ENCODE measurements around the gene BEND7. TPM values are rescaled to one million over a fixed set of nuclear protein-coding genes. Genes with fewer than 3 reads are reported as not detected.
A peak's percentile ranks its signal among the peaks of the same experiment; 100 is the strongest.

BEND7 gene
- total RNA-seq, 1 donor from 2014 or later, result not detected

- no peaks in the 10 kb centered on the region for H3K36me3 Mint-ChIP-seq (ENCODE audit: low read depth)
Observed at GRCh38 chr10:13489035-13489599, 39.7 kb downstream of the BEND7 start.

GRCh38 chr10:13485623-13486022 lies 43.2 kb downstream of the BEND7 start:
- no peaks in the 10 kb centered on the region for H3K4me1 Mint-ChIP-seq (ENCODE audit: low read depth)
- intact Hi-C loops (cut with micrococcal nuclease), result no loop called here
- H3K36me3 Mint-ChIP-seq (ENCODE audit: low read depth), result no peaks in the 10 kb centered on the region
- no peak overlapping the region for H3K4me3 Mint-ChIP-seq
- no peaks in the 10 kb centered on the region for H3K9me3 Mint-ChIP-seq
- no peak overlapping the region for H3K27ac Mint-ChIP-seq
- DNase-seq (ENCODE audit: low spot score), result no peak
- peaks cover 17% of the 10 kb centered on the region for H3K27me3 Mint-ChIP-seq (ENCODE audit: insufficient read depth)

More at GRCh38 chr10:13489035-13489599, 39.7 kb downstream of the BEND7 start:
- H3K4me3 Mint-ChIP-seq, result no peak overlapping the region
- DNase-seq (ENCODE audit: low spot score), result no peak
- H3K9me3 Mint-ChIP-seq, result no peaks in the 10 kb centered on the region
- no peak overlapping the region for H3K27ac Mint-ChIP-seq
- intact Hi-C loops (cut with micrococcal nuclease), result no loop called here
- peaks cover 10% of the 10 kb centered on the region for H3K27me3 Mint-ChIP-seq (ENCODE audit: insufficient read depth)
- H3K4me1 Mint-ChIP-seq (ENCODE audit: low read depth), result no peaks in the 10 kb centered on the region

- no peaks in the 10 kb centered on the region for H3K4me1 Mint-ChIP-seq (ENCODE audit: low read depth)
- H3K9me3 Mint-ChIP-seq, result no peaks in the 10 kb centered on the region
- H3K36me3 Mint-ChIP-seq (ENCODE audit: low read depth), result no peaks in the 10 kb centered on the region
- no peak for DNase-seq (ENCODE audit: low spot score)
- intact Hi-C loops (cut with micrococcal nuclease), result no loop called here
- H3K27ac Mint-ChIP-seq, result no peak overlapping the region
- peaks cover 16% of the 10 kb centered on the region for H3K27me3 Mint-ChIP-seq (ENCODE audit: insufficient read depth)
- no peak overlapping the region for H3K4me3 Mint-ChIP-seq
Observed at GRCh38 chr10:13483951-13484350, 44.9 kb downstream of the BEND7 start.

GRCh38 chr10:13483073-13483472 lies 45.7 kb downstream of the BEND7 start:
- DNase-seq (ENCODE audit: low spot score), result no peak
- no peak overlapping the region for H3K27ac Mint-ChIP-seq
- H3K27me3 Mint-ChIP-seq (ENCODE audit: insufficient read depth), result peaks cover 16% of the 10 kb centered on the region
- H3K4me3 Mint-ChIP-seq, result no peak overlapping the region
- intact Hi-C loops (cut with micrococcal nuclease), result no loop called here
- no peaks in the 10 kb centered on the region for H3K4me1 Mint-ChIP-seq (ENCODE audit: low read depth)
- H3K36me3 Mint-ChIP-seq (ENCODE audit: low read depth), result no peaks in the 10 kb centered on the region
- H3K9me3 Mint-ChIP-seq, result no peaks in the 10 kb centered on the region

- DNase-seq (ENCODE audit: low spot score), result no peak
- peaks cover 19% of the 10 kb centered on the region for H3K27me3 Mint-ChIP-seq (ENCODE audit: insufficient read depth)
- no peaks in the 10 kb centered on the region for H3K9me3 Mint-ChIP-seq
- H3K4me1 Mint-ChIP-seq (ENCODE audit: low read depth), result no peaks in the 10 kb centered on the region
- H3K4me3 Mint-ChIP-seq, result no peak overlapping the region
- H3K36me3 Mint-ChIP-seq (ENCODE audit: low read depth), result no peaks in the 10 kb centered on the region
- intact Hi-C loops (cut with micrococcal nuclease), result no loop called here
- no peak overlapping the region for H3K27ac Mint-ChIP-seq
Observed at GRCh38 chr10:13481690-13482089, 47.1 kb downstream of the BEND7 start.

- Mint-ChIP-seq H3K9me3 (no peaks in the 10 kb centered on the region), H3K27me3 (ENCODE audit: insufficient read depth) (peaks cover 4% of the 10 kb centered on the region), H3K4me1 (ENCODE audit: low read depth) (no peaks in the 10 kb centered on the region), H3K27ac (no peak overlapping the region), H3K4me3 (no peak overlapping the region), H3K36me3 (ENCODE audit: low read depth) (no peaks in the 10 kb centered on the region)
- DNase-seq (ENCODE audit: low spot score), result no peak
- intact Hi-C loops (cut with micrococcal nuclease), result no loop called here
Observed at GRCh38 chr10:13475124-13475523, 53.7 kb downstream of the BEND7 start.

- Mint-ChIP-seq H3K4me1 (ENCODE audit: low read depth) (no peaks in the 10 kb centered on the region), H3K27me3 (ENCODE audit: insufficient read depth) (peaks cover 3% of the 10 kb centered on the region), H3K27ac (no peak overlapping the region), H3K4me3 (no peak overlapping the region), H3K9me3 (no peaks in the 10 kb centered on the region), H3K36me3 (ENCODE audit: low read depth) (no peaks in the 10 kb centered on the region)
- intact Hi-C loops (cut with micrococcal nuclease), result no loop called here
- DNase-seq (ENCODE audit: low spot score), result no peak
Observed at GRCh38 chr10:13473986-13474385, 54.8 kb downstream of the BEND7 start.

- no peaks in the 10 kb centered on the region for H3K9me3 Mint-ChIP-seq
Observed at GRCh38 chr10:13472359-13472758, 56.5 kb downstream of the BEND7 start.

GRCh38 chr10:13470270-13470669 lies 58.5 kb downstream of the BEND7 start:
- Mint-ChIP-seq H3K9me3 (no peaks in the 10 kb centered on the region), H3K4me1 (ENCODE audit: low read depth) (no peaks in the 10 kb centered on the region), H3K4me3 (no peak overlapping the region), H3K36me3 (ENCODE audit: low read depth) (no peaks in the 10 kb centered on the region), H3K27ac (no peak overlapping the region), H3K27me3 (ENCODE audit: insufficient read depth) (no peaks in the 10 kb centered on the region)
- DNase-seq (ENCODE audit: low spot score), result no peak
- intact Hi-C loops (cut with micrococcal nuclease), result no loop called here

More at GRCh38 chr10:13472359-13472758, 56.5 kb downstream of the BEND7 start:
- no peak overlapping the region for H3K4me3 Mint-ChIP-seq
- DNase-seq (ENCODE audit: low spot score), result no peak
- H3K27ac Mint-ChIP-seq, result no peak overlapping the region
- H3K27me3 Mint-ChIP-seq (ENCODE audit: insufficient read depth), result no peaks in the 10 kb centered on the region
- H3K36me3 Mint-ChIP-seq (ENCODE audit: low read depth), result no peaks in the 10 kb centered on the region
- intact Hi-C loops (cut with micrococcal nuclease), result no loop called here
- no peaks in the 10 kb centered on the region for H3K4me1 Mint-ChIP-seq (ENCODE audit: low read depth)

GRCh38 chr10:13462551-13462950 lies 66.3 kb downstream of the BEND7 start:
- intact Hi-C loops (cut with micrococcal nuclease), result no loop called here
- no peak for DNase-seq (ENCODE audit: low spot score)
- Mint-ChIP-seq H3K27ac (no peak overlapping the region), H3K27me3 (ENCODE audit: insufficient read depth) (peaks cover 8% of the 10 kb centered on the region), H3K36me3 (ENCODE audit: low read depth) (no peaks in the 10 kb centered on the region), H3K9me3 (peaks cover 6% of the 10 kb centered on the region), H3K4me3 (no peak overlapping the region), H3K4me1 (ENCODE audit: low read depth) (no peaks in the 10 kb centered on the region)

GRCh38 chr10:13458687-13459012 lies 70.2 kb downstream of the BEND7 start:
- Mint-ChIP-seq H3K4me1 (ENCODE audit: low read depth) (peaks cover 6% of the 10 kb centered on the region), H3K36me3 (ENCODE audit: low read depth) (no peaks in the 10 kb centered on the region), H3K9me3 (peaks cover 6% of the 10 kb centered on the region), H3K27me3 (ENCODE audit: insufficient read depth) (peaks cover 6% of the 10 kb centered on the region), H3K27ac (no peak overlapping the region), H3K4me3 (no peak overlapping the region)
- intact Hi-C loops (cut with micrococcal nuclease), result no loop called here
- no peak for DNase-seq (ENCODE audit: low spot score)

- Mint-ChIP-seq H3K4me1 (ENCODE audit: low read depth) (peaks cover 7% of the 10 kb centered on the region), H3K27ac (no peak overlapping the region), H3K36me3 (ENCODE audit: low read depth) (no peaks in the 10 kb centered on the region), H3K4me3 (no peak overlapping the region), H3K9me3 (peaks cover 6% of the 10 kb centered on the region), H3K27me3 (ENCODE audit: insufficient read depth) (peaks cover 6% of the 10 kb centered on the region)
- intact Hi-C loops (cut with micrococcal nuclease), result no loop called here
- DNase-seq (ENCODE audit: low spot score), result no peak
Observed at GRCh38 chr10:13457958-13458686, 70.7 kb downstream of the BEND7 start.

GRCh38 chr10:13453896-13454295 lies 74.9 kb downstream of the BEND7 start:
- peaks cover 7% of the 10 kb centered on the region for H3K4me1 Mint-ChIP-seq (ENCODE audit: low read depth)
- no peak overlapping the region for H3K4me3 Mint-ChIP-seq
- peak overlapping the region; percentile 1 for H3K27ac Mint-ChIP-seq
- no peak for DNase-seq (ENCODE audit: low spot score)
- H3K9me3 Mint-ChIP-seq, result no peaks in the 10 kb centered on the region
- H3K27me3 Mint-ChIP-seq (ENCODE audit: insufficient read depth), result peaks cover 11% of the 10 kb centered on the region
- intact Hi-C loops (cut with micrococcal nuclease), result no loop called here
- no peaks in the 10 kb centered on the region for H3K36me3 Mint-ChIP-seq (ENCODE audit: low read depth)

- peaks cover 19% of the 10 kb centered on the region for H3K27me3 Mint-ChIP-seq (ENCODE audit: insufficient read depth)
- no peaks in the 10 kb centered on the region for H3K36me3 Mint-ChIP-seq (ENCODE audit: low read depth)
- no peaks in the 10 kb centered on the region for H3K9me3 Mint-ChIP-seq
- H3K4me3 Mint-ChIP-seq, result no peak overlapping the region
- no peak overlapping the region for H3K27ac Mint-ChIP-seq
- DNase-seq (ENCODE audit: low spot score), result no peak
- intact Hi-C loops (cut with micrococcal nuclease), result no loop called here
- peaks cover 7% of the 10 kb centered on the region for H3K4me1 Mint-ChIP-seq (ENCODE audit: low read depth)
Observed at GRCh38 chr10:13450069-13450468, 78.7 kb downstream of the BEND7 start.

Measured in activated T-helper 1 cell treated with anti-CD3 and anti-CD28 coated beads, Interleukin-12 subunit alpha, Interleukin-12 subunit beta, Interleukin-2, Interleukin-4 antibody, amounts not matched to agents 30 ng/mL and 10 ng/mL and 1 ng/mL, durations not matched to agents 14 hours and 24 hours and 36 hours (primary cell).